HepG2 (cell line): ENCODE results near the gene LAMA5. TPM values are rescaled to one million over a fixed set of nuclear protein-coding genes. Genes with fewer than 3 reads are reported as not detected.

ENCODE experiments used
- EED ChIP-seq: sonication (generic); formaldehyde crosslinking; IDR thresholded peaks from 2 replicates; pipeline ENCODE4 v1.5.0; 2020; ENCODE audit warnings: mild to moderate bottlenecking, missing genetic modification reagents
- GFI1 ChIP-seq: sonication (generic); formaldehyde crosslinking; IDR thresholded peaks from 2 replicates; pipeline ENCODE4 v1.5.0; 2020; ENCODE audit warnings: missing genetic modification reagents, mild to moderate bottlenecking, borderline replicate concordance
- HDAC6 ChIP-seq: fragments of 200-600 bp; sonication (generic); IDR thresholded peaks from 2 replicates; pipeline ENCODE4 v1.7.0; 2017; ENCODE audit warnings: mild to moderate bottlenecking, antibody characterized with exemption, low read length, low read depth
- HES4 ChIP-seq: sonication (generic); formaldehyde crosslinking; IDR thresholded peaks from 2 replicates; pipeline ENCODE4 v1.9.0; 2021; ENCODE audit warnings: mild to moderate bottlenecking, missing genetic modification reagents, borderline replicate concordance
- HMG20A ChIP-seq: IDR thresholded peaks from 2 replicates; pipeline ENCODE4 v1.6.1; 2016; ENCODE audit warnings: borderline replicate concordance
- MAFK ChIP-seq, 2 experiments: IDR thresholded peaks in 1 of 2; conservative IDR thresholded peaks in 1 of 2; 2 replicates each; pipeline ENCODE4 v1.6.1; 2011; ENCODE audit warnings: improper control_type of control experiment in 2 of 2, low read length in 2 of 2
- NFYC ChIP-seq: IDR thresholded peaks from 2 replicates; pipeline ENCODE4 v1.6.1; 2016; ENCODE audit warnings: missing genetic modification reagents, missing compliant biosample characterization
- SATB2 ChIP-seq: sonication (generic); formaldehyde crosslinking; IDR thresholded peaks from 2 replicates; pipeline ENCODE4 v1.5.0; 2020; ENCODE audit warnings: missing genetic modification reagents
- ZNF296 ChIP-seq: sonication (generic); formaldehyde crosslinking; conservative IDR thresholded peaks from 2 replicates; pipeline ENCODE4 v1.5.0; 2020; ENCODE audit warnings: mild to moderate bottlenecking, missing genetic modification reagents
- ZNF75D ChIP-seq: sonication (generic); formaldehyde crosslinking; IDR thresholded peaks from 2 replicates; pipeline ENCODE4 v1.8.1; 2023; ENCODE audit warnings: missing genetic modification reagents, mild to moderate bottlenecking, borderline replicate concordance
- ZNF776 ChIP-seq: sonication (generic); formaldehyde crosslinking; IDR thresholded peaks from 2 replicates; pipeline ENCODE4 v1.4.0; 2020; ENCODE audit warnings: mild to moderate bottlenecking, missing genetic modification reagents
- ZSCAN12 ChIP-seq: sonication (generic); formaldehyde crosslinking; IDR thresholded peaks from 2 replicates; pipeline ENCODE4 v1.9.0; 2021; ENCODE audit warnings: mild to moderate bottlenecking, missing genetic modification reagents
- polyA plus RNA-seq, 8 experiments: library from polyadenylated mRNA; depleted of rRNA in 3 of 8; stranded (reverse) in 7 of 8; unstranded in 1 of 8; fragments of >200 nt; fragmentation: Illumina TruSeq in 4 of 8; extraction: Trizol in 4 of 8; gene quantifications; 2 replicates each; pipeline versions ENCODE4 v1.2.1 to v1.2.3, GENCODE V29; 2011 to 2016; ENCODE audit warnings: low read depth in 4 of 8, missing spikeins in 1 of 8, mixed read lengths in 1 of 8; ENCODE audit not compliant: insufficient read depth in 1 of 8
- total RNA-seq, 5 experiments: library from RNA; depleted of rRNA; stranded (reverse); fragments of >200 nt; fragmentation: Illumina TruSeq; extraction: Trizol; gene quantifications; 2 replicates each; pipeline ENCODE4 v1.2.3, GENCODE V29; 2016; ENCODE audit warnings: low read depth in 1 of 5
- TF ChIP-seq, protein P1 (sequence below), 2 experiments: fragments of 450-650 bp in 1 of 2; sonication (generic) in 1 of 2; formaldehyde crosslinking in 1 of 2; IDR thresholded peaks; 2 replicates each; pipeline versions ENCODE4 v1.6.1 to v1.8.0; 2016 to 2022; ENCODE audit warnings: antibody characterized with exemption in 1 of 2, mild to moderate bottlenecking in 1 of 2, missing genetic modification reagents in 1 of 2
- TF ChIP-seq, protein P2 (sequence below): sonication (generic); formaldehyde crosslinking; conservative IDR thresholded peaks from 2 replicates; pipeline ENCODE4 v1.5.0; 2020; ENCODE audit warnings: missing genetic modification reagents
- TF ChIP-seq, protein P3 (sequence below): sonication (generic); formaldehyde crosslinking; IDR thresholded peaks from 2 replicates; pipeline ENCODE4 v1.9.0; 2021; ENCODE audit warnings: missing genetic modification reagents, borderline replicate concordance

The LAMA5 gene
- total and polyA plus RNA-seq, 2 of the 13 experiments (the other 11 are each of a cell fraction or from before 2014, with no cell fraction given): 21.0 to 44.7 TPM

DNA sequence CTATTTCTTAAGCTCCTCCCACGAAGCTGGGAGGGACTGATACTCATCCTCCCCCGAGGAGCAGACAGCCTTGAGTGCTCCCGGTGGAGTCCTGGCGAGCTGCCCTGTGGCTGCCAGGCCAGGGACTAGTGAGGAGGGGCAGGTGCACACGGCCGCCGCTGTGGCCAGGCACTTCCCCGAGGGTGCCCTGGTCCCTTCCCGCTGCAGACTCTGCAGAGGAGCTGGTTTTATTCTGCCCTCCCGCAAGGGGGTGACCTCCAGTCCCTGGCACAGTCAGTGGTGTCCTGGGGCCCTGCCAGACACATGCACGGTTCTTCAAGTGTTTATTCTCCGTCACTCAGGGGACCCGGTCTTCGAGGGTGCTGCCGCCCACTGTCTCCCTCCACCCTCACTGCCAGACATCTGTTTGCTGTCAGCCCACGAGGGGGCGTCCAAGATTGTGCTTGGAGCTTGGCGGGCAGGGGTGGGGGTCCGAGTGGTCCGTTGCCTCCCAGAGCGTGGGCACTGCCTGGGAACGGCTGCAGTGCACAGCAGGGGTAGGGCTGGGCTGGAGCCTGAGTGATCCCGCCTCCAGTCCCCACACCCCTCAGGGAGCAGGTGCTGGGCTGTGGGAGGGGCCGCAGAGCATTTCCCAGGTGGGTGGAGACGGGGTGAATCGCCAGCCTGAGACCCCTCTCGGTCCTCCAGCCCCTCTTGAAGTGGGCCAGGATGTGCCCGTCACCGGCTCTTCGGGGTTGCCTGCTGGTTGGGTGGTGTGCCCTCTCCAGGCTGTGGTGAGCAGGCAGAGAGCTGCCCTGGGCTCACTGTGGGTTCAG, 43.0 kb upstream of the LAMA5 start (continued):
- TF ChIP-seq, protein P1, sequence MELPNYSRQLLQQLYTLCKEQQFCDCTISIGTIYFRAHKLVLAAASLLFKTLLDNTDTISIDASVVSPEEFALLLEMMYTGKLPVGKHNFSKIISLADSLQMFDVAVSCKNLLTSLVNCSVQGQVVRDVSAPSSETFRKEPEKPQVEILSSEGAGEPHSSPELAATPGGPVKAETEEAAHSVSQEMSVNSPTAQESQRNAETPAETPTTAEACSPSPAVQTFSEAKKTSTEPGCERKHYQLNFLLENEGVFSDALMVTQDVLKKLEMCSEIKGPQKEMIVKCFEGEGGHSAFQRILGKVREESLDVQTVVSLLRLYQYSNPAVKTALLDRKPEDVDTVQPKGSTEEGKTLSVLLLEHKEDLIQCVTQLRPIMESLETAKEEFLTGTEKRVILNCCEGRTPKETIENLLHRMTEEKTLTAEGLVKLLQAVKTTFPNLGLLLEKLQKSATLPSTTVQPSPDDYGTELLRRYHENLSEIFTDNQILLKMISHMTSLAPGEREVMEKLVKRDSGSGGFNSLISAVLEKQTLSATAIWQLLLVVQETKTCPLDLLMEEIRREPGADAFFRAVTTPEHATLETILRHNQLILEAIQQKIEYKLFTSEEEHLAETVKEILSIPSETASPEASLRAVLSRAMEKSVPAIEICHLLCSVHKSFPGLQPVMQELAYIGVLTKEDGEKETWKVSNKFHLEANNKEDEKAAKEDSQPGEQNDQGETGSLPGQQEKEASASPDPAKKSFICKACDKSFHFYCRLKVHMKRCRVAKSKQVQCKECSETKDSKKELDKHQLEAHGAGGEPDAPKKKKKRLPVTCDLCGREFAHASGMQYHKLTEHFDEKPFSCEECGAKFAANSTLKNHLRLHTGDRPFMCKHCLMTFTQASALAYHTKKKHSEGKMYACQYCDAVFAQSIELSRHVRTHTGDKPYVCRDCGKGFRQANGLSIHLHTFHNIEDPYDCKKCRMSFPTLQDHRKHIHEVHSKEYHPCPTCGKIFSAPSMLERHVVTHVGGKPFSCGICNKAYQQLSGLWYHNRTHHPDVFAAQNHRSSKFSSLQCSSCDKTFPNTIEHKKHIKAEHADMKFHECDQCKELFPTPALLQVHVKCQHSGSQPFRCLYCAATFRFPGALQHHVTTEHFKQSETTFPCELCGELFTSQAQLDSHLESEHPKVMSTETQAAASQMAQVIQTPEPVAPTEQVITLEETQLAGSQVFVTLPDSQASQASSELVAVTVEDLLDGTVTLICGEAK (IDR thresholded peaks at IDR 0.05): no peak
- TF ChIP-seq, protein P1 (CRISPR knock-in tag; IDR thresholded peaks at IDR 0.05): no peak; the same call in 1 of the 2 replicates
- TF ChIP-seq HDAC6 (no peak), ZNF296 (no peak), SATB2 (CRISPR knock-in tag) (no peak), GFI1 (CRISPR knock-in tag) (no peak), ZNF776 (CRISPR knock-in tag) (0 out of 2 replicates have a peak, but pooled peaks have one; percentile 20), ZNF75D (0 out of 2 replicates have a peak, but pooled peaks have one; percentile 55), EED (CRISPR knock-in tag) (peak; percentile 55; the same call in 1 of the 2 replicates), HES4 (CRISPR knock-in tag) (no peak), NFYC (CRISPR knock-in tag) (0 out of 2 replicates have a peak, but pooled peaks have one; percentile 18), ZSCAN12 (CRISPR knock-in tag) (no peak), HMG20A (CRISPR knock-in tag) (no peak), MAFK (conservative IDR thresholded peaks at IDR 0.05 in 1 of 2, IDR thresholded peaks at IDR 0.05 in 1 of 2; ENCODE audit: low read length in 2 of 2) (no peak)
- TF ChIP-seq, protein P2, sequence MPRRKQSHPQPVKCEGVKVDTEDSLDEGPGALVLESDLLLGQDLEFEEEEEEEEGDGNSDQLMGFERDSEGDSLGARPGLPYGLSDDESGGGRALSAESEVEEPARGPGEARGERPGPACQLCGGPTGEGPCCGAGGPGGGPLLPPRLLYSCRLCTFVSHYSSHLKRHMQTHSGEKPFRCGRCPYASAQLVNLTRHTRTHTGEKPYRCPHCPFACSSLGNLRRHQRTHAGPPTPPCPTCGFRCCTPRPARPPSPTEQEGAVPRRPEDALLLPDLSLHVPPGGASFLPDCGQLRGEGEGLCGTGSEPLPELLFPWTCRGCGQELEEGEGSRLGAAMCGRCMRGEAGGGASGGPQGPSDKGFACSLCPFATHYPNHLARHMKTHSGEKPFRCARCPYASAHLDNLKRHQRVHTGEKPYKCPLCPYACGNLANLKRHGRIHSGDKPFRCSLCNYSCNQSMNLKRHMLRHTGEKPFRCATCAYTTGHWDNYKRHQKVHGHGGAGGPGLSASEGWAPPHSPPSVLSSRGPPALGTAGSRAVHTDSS (CRISPR knock-in tag): no peak
- TF ChIP-seq, protein P3, sequence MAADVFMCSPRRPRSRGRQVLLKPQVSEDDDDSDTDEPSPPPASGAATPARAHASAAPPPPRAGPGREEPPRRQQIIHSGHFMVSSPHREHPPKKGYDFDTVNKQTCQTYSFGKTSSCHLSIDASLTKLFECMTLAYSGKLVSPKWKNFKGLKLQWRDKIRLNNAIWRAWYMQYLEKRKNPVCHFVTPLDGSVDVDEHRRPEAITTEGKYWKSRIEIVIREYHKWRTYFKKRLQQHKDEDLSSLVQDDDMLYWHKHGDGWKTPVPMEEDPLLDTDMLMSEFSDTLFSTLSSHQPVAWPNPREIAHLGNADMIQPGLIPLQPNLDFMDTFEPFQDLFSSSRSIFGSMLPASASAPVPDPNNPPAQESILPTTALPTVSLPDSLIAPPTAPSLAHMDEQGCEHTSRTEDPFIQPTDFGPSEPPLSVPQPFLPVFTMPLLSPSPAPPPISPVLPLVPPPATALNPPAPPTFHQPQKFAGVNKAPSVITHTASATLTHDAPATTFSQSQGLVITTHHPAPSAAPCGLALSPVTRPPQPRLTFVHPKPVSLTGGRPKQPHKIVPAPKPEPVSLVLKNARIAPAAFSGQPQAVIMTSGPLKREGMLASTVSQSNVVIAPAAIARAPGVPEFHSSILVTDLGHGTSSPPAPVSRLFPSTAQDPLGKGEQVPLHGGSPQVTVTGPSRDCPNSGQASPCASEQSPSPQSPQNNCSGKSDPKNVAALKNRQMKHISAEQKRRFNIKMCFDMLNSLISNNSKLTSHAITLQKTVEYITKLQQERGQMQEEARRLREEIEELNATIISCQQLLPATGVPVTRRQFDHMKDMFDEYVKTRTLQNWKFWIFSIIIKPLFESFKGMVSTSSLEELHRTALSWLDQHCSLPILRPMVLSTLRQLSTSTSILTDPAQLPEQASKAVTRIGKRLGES: no peak
